NCI-H2171 treated with DMSO at 0.1 percent for 48 hours (cell line): ENCODE data around the gene MKRN2.
"Not testable (repeated sequence)": the region's sequence is repeated elsewhere in the genome, so short reads cannot be mapped to it uniquely, and the experiment has no call there.

Experiments
- DNase-seq: peaks from one replicate; lab custom pipeline; 2025; lab: John Stamatoyannopoulos, UW

The MKRN2 gene

DNA sequence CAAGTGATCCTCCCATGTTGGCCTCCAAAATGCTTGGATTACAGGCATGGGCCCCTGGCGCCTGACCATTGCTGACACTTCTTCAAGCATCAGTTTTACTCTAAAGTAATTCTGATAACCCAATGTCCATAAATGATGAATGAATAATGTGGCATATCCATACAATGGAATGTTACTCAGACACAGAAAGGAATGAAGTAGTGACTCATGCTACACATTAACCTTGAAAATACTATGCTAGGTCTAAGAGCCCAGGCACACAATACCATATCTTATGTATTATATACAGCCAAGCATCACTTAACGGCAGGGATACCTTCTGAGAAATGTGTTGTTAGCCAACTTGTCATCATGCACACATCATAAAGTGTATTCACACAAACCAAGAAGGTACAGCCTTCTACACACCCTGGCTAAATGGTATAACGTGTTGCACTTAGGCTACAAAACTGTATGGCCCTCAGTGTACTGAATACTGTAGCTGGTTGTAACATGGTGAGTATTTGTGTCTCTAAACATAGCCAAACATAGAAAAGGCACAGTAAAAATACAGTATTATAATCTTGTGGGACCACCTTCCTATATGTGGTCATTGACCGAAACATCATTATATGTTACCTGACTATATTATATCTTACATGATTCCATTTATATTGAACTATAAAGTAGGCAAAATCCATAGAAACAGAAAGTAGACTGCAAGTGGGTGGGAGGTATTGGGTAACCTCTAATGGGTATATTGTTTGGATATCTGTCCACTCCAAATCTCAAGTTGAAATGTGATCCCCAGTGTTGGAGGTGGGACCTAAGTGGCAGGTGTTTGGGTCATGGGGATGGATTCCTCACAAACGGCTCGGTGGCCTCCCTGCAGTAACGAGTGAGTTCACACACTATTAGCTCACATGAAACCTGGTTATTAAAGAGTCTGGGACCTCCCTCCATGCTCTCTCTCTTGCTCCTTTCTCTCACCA lies 31.4 kb downstream of the MKRN2 start:
- no peak for DNase-seq

DNA sequence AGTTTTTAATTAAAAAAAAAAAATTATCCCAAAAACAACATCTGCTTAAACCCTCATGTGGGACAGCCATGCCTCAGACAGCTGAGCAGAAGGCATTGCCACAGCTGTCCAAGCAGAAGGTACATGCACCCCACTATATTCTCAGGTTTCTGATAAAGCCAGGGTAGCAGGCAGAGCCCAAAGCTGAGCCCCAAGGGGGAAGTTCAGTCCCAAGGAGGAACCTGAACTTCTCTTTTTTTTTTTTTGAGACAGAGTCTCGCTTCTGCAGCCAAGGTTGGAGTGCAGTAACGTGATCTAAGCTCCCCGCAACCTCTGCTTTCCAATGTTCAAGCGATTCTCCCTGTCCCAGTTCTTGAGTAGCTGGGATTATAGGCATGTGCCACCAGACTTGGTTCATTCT lies 33.2 kb downstream of the MKRN2 start:
- peak; percentile 53 for DNase-seq

DNA sequence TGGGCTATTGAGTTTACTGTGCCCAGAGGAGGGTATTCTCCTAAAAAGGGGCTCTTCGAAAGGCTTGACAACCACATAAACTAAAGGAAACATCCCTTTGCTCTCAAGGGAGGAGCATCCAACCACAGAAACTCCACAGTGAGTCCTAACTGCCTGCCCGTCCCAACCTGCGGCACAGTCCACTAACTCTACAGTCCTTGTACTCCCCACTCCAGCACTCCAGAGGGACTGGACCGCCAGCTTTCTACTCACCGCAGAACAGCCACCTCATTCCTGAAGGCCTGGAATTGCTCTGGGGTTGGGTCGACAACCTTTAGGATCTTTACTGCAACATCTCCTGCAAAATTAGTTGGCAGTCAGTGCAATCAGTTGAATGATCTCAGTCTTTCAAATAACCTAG lies 34.6 kb downstream of the MKRN2 start:
- no peak for DNase-seq

DNA sequence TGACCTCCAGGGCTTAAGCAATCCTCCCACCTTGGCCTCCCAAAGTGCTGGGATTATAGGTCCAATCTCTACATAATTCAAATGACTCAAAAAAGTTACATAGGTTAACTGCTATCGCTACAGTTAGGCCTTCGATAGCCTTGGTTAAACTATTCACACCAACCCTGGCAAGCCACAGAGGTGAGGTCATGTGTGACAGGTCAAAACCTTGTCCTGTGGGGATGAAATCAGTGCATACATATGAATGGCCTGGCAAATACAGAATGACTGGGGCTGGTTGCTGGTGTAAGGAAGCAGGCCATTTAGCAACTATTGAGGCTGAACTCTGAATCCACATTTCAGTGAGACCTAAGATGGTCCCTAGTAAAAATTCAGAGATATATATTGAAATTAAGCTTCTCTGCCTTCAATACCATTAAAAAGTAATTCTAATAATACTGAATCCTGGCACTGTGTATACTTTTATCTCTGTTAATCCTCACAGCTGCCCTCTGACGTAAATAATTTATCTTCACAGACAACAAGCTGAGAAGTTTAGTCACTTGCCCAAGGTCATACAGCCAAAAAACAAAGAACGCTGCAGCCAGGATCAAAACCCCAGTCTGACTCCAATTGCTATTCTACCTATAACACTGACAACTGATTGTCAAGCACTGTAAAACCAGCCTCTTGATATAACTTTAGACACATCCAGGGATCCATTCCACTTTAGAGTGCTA lies 35.3 kb downstream of the MKRN2 start:
- DNase-seq: no peak

DNA sequence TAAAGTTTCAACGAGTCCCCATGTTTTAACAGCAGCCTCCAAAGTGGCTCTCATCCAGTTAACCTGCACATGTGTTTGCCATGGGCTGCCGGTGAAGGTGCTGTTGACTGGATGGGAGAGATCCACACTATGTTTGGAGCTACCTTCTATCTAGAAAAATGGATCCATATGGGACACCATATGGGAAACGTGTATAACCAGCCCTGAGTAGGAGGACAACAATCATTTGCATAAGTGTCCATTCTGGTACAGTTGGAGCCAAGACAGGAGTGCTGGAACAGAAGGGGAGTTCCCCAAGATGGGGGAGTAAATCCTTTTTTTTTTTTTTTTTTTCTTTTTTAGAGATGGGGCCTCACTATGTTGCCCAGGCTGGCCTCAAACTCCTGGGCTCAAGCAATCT lies 36.6 kb downstream of the MKRN2 start:
- peak; percentile 52 for DNase-seq

DNA sequence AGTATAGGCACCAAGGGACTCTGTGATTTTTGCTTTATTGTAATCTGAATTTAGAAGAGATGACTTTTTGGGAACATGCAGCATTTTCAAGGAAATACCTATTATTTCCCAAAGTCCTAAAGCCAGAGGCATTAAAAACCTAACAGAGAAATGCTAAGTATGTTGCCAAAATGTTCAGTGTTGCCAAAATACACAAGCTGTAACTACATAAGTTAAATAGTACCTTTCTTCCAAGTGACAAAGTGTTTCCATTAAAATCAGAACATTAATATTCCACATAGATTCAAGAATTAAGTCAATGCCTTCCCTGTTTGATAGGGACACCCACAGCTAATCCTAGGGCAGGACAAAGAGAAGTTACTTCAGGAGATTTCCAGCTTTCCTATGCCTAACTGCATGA lies 42.0 kb downstream of the MKRN2 start:
- DNase-seq: no peak

DNA sequence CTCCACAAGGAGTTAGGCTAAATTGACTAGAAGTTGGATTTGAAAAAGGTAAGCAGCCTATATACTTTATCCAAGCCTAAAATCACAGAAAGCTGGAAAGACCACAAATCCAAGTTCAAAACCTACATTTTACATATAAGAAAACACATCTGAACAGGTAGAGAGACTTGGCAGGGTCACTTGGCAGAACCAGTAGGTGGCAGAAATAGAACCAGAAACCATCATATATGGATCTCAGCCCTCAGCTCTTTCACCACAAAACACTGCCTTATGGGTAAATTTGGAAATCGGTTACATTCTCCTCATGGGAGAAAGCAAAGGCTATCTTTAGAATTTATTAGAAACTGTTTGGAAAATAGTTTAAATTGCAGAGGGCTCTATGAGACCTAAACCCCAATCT lies 44.2 kb downstream of the MKRN2 start:
- no peak for DNase-seq

DNA sequence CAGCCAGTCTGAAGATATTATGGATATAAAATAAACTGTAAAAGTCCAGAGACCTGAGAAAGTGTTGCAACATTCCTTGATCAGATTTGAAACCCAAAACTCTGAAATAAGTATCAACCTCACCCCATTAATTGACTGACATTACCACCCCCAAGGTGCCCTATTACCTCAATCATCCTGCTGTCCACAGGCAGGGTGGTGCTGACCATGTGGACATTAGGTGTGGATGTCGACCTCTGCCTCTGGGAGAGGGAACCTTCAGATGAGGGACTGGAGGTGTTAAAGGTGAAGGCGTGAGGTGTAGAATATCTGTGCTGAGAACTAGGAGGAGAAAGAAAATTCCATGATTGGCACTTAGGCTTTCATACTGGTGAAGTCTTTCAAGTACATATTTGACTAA lies 47.1 kb downstream of the MKRN2 start:
- DNase-seq: no peak

DNA sequence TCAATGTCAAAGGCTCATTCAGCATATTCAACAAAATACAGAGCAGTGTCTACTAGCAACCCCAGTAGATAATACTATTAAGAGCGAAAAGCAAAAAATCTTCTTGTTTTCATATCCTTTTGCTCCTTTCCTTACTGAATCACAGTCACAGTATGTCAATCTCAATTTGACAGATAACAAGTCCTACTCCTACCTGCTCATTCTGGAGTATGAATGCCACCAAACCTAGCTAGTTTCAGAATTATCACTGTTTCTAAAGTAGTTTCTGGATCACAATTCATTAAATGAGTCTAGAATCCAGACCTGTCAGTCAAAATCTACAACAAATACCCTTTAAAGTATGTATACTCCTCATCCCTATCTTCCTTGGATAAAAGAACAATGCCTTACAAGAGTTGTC lies 51.5 kb downstream of the MKRN2 start:
- DNase-seq: no peak

DNA sequence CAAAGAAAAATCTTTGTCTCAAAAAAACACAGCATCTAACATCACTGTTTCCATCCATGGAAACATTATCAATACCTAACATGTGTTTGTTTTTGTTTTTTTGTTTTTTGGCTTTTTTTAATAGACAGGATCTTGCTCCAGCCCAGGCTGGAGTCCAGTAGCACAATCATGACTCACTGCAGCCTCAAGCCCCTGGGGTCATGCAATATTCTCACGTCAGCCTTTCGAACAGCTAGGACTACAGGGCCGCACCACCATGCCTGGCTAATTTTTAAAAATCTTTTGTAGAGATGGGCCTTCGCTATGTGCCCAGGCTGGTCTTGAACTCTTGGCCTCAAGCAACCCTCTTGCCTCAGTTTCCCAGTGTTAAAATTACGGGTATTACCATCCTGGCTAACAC lies 54.2 kb downstream of the MKRN2 start:
- DNase-seq: no peak

DNA sequence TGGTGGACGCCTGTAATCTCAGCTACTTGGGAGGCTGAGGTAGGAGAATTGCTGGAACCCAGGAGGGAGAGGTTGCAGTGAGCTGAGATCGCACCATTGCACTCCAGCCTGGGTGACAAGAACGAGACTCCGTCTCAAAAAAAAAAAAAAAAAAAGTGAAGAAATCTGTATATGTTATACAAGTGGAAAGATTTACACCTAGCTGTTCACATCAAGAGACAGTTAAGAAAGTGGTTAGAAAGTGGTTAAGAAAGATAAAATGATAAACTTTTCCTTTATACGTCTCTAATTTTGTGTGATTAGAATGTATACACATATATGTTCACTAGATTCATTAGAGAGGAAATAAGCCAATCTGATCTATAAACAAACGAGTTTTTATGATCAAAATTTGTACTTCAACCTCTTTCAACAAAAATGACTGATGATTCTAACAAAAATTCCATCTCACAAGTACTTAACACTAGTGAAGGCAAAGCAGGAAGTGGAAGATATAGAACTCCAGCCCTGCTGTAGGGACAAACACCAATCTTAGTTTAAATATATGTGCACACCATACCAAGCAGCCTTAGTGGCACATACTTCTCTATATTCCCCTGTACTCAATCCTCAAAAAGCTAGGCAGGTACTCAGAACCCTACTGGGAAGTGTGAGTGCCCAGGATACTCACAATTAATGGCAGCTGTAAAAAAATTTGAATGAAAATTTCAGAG lies 55.8 kb downstream of the MKRN2 start:
- DNase-seq: no peak

DNA sequence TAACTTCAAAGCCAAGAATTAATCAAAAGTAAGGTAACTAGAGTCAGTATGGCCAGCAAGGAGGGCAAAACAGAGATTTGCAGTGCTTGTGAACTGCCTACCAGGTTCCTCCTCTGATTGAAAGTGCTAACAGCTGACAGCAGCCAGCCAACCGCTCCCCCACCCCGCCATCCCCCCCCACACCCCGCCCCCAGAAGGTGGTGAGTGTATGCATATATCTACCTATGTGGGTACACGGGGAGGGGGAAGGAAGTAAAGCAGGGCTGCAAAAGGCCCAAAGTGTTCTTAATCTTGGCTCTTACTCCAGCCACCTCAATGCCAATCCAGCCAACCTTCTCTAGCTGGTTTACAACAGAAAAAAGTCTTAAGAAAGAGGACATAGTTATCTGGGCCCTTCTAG lies 56.4 kb downstream of the MKRN2 start:
- no peak for DNase-seq

DNA sequence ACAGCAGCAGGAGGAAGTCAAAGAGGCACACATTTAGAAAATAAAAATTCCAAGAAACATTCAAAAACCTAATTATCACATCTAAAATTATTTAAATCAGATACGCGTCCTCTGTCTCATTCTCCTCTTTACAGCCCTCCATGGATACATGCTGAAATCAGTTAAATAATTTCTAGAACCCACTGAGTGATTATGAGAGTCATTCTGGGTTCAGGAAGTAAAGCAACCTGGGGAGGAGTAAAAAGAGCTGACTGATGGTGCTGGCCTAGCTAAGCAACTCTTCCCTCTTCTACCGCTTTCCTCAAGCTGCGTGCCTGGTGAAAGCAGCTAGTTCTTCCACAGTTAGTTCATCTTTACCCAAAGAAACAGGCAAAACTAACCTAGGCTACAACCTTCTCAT lies 58.4 kb downstream of the MKRN2 start:
- DNase-seq: no peak

DNA sequence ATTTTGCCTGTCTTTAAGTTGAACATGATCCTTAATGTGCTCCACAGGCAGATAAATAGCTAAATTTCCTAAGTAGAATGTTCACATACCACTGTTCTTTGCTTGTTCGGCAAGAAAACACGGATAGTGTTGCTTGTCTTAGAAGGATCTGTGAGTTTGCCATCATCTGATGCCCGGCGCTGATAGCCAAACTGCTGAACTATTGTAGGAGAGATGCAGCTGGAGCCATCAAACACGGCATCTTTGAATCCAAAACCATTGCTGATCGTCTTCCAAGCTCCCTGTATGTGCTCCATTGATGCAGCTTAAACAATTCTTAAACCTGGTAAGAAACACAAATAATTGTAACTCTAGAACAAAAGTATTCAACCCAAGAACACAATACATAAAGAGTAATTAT lies 61.5 kb downstream of the MKRN2 start:
- no peak for DNase-seq

DNA sequence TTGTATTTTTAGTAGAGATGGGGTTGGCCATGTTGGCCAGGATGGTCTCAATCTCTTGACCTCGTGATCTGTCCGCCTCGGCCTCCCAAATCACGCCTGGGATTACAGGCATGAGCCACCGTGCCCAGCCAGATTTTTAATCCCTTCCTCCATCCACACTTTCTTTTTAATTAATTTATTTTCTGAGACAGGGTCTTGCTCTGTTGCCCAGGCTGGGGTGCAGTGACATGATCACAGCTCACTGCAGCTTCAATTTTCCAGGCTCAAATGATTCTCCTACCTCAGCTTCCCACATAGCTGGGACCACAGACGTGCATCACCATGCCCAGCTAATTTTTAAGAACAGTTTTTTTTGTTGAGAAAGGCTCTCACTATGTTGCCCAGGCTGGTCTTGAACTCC lies 63.4 kb downstream of the MKRN2 start:
- no peak for DNase-seq

DNA sequence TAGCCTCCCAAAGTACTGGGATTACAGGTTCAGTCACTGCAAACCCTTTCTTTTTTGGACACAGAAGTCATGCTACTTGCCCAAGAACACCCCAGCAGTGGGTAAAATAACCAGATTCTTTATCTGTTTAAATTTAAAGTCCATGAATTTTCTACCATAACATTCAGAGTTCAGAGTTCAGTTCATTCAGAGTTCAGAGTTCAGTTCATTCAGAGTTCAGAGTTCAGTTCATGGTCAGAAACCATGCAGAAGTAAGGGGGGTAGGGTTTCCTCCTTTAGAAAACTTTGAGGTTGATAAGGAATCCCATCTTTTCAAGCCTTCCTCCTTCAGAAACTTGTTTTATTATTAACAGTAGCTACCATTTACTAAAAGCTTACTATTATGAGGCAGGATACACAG lies 63.8 kb downstream of the MKRN2 start:
- DNase-seq: no peak

DNA sequence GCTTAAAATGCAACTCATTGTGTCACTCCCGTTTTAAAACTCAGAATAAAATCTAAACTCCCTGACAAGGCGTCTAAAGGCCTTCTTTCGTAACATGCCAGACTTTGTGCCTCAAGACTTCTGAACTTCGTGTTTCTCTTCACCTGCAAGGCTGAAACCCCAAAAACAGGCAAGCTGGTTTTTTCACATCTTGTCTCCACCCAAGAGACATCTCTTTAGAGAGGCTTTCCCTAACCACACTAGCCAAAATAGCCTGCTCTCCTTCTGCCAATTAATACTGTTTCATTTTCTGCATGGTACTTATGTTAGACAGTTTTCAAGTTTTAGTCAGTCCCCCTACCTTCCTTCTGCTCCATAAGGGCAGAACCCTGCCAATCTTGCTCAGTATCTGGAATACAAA lies 65.4 kb downstream of the MKRN2 start:
- no peak for DNase-seq

DNA sequence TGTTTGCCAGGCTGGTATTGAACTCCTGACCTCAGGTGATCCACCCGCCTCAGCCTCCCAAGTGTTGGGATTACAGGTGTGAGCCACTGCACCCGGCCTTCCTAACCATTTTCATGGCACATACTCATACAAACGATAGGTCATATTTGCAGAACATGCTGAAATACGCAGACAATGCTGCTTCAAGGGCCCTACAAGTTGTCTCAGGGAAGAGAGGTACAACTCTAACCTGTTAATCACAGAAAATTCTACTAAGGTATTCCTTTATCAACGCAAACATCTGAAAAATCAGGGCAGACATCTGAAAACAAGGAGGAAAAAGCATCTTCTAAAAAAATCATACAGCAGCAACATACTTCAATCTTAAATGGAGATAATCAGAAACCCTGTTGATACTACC lies 67.2 kb downstream of the MKRN2 start:
- no peak for DNase-seq

DNA sequence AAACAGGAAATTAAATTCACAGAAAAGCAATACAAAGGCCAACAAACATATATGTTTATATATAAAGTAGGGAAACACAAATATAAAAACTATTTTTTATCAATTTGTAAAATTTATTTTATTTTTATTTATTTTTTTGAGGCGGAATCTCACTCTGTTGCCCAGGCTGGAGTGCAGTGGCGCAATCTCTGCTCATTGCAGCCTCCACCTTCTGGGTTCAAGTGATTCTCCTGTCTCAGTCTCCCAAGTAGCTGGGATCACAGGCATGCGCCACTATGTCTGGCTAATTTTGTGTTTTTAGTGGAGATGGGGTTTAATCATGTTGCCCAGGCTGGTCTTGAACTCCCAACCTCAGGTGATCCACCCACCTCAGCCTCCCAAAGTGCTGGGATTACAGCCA lies 68.1 kb downstream of the MKRN2 start:
- not testable (repeated sequence) for DNase-seq

DNA sequence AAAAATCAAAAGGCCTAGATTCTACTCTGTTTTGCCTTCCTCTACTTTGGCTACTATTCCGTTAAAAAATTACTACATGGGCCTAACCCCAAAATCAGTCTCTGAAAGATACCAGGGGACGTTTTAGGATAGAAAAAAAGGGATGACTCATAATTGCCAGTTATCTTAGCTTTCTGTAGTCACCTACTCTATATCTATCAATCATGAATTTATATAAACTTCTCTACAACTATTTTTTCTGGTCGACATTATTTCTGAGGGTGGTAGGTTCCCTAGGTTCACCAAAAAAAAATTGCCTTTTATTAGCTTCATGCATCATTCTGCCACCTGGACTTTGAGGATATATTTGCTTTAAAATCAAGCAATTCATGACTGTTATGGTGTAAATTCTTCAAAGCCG lies 70.5 kb downstream of the MKRN2 start:
- no peak for DNase-seq

DNA sequence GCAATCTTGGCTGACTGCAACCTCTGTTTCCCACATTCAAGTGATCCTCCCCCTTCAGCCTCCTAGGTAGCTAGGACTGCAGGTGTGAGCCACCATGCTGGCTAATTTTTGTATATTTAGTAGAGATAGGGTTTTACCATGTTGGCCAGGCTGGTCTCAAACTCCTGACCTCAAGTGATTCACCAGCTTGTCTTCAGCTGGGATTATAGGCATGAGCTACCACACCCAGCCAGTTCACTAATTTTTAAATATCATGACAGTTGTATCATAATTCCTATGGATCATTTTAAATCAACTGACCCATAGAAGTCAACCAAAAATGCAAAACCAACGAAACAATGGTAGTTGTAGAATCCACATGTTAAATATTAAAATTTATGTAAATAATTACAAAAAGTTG lies 71.9 kb downstream of the MKRN2 start:
- no peak for DNase-seq

DNA sequence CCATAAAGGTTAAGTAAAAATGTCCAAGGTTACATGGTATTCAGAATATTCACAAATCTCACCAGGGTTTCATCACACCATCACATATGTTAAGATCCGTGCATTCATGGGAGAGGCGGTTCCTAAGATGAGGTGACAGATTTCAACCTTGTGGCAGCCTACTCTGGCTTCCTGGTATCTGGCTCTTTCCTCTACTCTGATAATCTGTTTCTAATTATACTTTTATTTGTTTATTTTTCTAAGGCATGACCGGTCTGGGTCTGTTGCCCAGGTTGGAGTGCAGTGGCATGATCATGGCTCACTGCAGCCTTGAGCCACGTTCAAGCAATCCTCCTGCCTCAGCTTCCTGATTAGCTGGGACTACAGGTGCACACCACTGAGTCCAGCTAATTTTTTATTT lies 72.7 kb downstream of the MKRN2 start:
- no peak for DNase-seq

DNA sequence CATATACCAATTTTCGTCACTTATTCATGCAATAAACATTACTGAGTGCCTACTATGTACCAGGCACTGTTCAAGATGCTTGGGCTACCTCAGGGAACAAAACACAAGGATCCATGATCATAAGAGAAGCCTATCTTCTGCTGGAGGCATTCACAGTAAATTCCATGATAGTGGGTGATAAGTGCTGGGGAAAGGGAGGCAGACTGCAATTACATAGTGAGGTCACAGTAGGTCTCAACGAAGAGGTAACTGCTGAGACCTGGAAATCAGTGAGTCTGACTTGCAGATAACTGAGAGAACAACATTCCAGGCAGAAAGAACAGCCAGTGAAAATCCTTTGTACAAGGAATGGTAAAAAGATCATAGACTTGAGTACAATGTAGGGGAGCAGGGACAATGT lies 73.4 kb downstream of the MKRN2 start:
- DNase-seq: no peak
